HG02973 (cell line): ENCODE measurements around the gene NUP153.
A peak's percentile ranks its signal among the peaks of the same experiment; 100 is the strongest.
"Not testable (repeated sequence)": the region's sequence is repeated elsewhere in the genome, so short reads cannot be mapped to it uniquely, and the experiment has no call there.

ENCODE experiments used
- ATAC-seq: cut with Tn5 transposase; IDR thresholded peaks from one replicate; pipeline ENCODE4 v1.9.1; 2021; ENCODE audit warnings: moderate library complexity; ENCODE audit not compliant: unreplicated experiment

The NUP153 gene

DNA sequence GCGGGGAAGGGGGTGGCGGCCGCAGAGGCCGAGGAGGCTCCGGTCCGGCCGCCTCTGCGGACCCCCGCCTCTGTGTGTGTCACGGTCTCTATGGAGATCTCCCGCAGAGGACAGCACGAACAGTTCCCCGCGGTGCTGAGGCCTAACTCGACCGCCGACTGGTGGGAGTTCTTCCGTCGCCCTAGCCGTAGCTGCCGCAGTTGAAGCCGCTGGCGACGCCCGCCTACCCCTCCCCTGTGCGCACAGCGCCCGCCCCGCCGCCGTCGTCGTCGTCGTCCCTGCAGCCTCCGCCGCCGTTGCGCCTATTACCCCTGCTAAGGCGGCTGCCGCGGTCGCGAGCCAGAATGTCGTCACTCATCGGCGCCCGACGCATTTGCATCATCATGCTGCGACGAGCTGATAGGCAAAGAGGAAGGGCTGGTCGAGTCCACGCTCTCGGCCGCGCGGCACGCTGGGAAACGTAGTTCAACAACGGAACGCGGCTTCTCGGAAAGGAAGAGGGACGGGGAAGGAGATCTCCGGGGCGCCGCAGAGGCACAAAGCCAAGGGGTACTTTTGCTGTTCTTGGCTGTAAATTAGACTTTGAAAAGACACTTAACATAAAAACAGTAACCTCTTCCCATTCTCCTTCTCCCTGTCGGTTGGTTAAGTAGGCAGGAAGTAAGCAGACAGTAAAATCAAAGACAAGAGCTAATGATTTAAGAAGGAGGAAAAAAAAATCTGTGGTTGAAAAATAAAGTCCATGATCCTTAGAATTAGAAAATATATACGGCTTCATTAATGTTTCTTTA is at the start of gene NUP153:
Gene NUP153, minus strand, starts transcription at position 346 of the 791 bp plus-strand sequence. CDS start 538 bp downstream, outside the sequence.
- ATAC-seq = peak; percentile 62

DNA sequence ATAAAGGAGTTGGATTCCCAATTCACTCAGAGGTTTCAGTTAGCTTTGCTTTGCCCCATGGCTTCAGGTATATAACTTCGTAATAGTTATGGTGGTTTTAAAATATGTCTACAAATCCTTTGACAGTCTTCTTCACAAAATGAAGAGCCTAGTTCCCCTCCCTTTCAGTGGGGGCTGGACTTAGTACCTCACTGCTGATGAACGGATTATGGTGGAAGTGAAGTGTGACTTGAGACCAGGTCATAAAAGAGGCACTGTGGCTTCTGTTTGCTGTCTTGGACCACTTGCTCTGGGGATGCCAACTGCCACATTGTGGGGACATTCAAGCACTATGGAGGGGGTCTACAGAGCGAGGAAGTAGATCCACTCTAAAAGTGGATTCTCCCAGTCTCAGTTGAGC is 47.5 kb upstream of the NUP153 start:
- ATAC-seq = no peak

GRCh38 chr6:17745324-17745723 is 38.6 kb upstream of the NUP153 start:
- ATAC-seq = not testable (repeated sequence)

DNA sequence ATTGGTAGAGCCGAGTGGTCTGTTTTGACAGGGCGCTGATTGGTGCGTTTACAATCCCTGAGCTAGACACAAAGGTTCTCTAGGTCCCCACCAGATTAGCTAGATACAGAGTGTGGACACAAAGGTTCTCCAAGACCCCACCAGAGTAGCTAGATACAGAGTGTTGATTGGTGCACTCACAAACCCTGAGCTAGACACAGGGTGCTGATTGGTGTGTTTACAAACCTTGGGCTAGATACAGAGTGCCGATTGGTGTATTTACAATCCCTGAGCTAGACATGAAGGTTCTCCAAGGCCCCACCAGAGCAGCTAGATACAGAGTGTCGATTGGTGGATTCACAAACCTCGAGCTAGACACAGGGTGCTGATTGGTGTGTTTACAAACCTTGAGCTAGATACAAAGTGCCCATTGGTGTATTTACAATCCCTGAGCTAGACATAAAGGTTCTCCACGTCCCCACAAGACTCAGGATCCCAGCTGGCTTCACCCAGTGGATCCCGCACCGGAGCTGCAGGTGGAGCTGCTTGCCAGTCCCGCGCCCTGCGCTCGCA is 38.1 kb upstream of the NUP153 start:
- ATAC-seq = not testable (repeated sequence)

- ATAC-seq = no peak
Observed at GRCh38 chr6:17744019-17744756, 37.5 kb upstream of the NUP153 start.

- ATAC-seq = no peak
Observed at GRCh38 chr6:17741507-17741906, 34.8 kb upstream of the NUP153 start.

GRCh38 chr6:17740559-17741220 is 34.0 kb upstream of the NUP153 start:
- ATAC-seq = no peak

DNA sequence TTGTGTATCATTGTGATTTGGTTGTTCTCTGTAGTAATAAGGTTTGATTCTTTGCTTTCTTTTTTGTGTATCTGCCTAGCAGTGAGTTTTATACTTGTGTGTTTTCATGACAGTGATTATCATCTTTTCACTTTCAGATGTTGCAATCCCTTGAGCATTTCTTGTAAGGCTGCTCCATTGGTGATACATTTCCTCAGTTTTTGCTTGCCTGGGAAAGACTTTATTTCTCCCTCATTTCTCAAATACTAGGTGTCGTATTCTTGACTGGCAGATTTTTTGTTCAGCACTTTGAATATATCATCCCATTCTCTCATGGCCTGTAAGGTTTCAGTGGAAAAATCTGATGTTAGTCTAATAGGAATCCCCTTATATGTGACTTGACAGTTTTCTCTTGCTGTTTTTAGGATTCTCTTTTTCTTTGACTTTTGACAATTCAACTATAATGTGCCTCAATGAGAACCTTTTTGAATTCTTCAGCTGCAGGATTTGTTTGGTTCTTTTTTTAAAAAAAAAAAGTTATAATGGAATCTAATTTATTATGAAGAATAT is 31.1 kb upstream of the NUP153 start:
- ATAC-seq = no peak

DNA sequence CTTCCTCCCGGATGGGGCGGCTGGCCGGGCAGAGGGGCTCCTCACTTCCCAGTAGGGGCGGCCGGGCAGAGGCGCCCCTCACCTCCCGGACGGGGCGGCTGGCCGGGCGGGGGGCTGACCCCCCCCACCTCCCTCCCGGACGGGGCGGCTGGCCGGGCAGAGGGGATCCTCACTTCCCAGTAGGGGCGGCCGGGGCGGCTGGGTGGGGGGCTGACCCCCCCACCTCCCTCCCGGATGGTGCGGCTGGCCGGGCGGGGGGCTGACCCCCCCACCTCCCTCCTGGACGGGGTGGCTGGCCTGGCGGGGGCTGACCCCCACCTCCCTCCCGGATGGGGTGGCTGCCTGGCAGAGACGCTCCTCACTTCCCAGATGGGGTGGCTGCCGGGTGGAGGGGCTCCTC is 28.6 kb upstream of the NUP153 start:
- not testable (repeated sequence) for ATAC-seq

DNA sequence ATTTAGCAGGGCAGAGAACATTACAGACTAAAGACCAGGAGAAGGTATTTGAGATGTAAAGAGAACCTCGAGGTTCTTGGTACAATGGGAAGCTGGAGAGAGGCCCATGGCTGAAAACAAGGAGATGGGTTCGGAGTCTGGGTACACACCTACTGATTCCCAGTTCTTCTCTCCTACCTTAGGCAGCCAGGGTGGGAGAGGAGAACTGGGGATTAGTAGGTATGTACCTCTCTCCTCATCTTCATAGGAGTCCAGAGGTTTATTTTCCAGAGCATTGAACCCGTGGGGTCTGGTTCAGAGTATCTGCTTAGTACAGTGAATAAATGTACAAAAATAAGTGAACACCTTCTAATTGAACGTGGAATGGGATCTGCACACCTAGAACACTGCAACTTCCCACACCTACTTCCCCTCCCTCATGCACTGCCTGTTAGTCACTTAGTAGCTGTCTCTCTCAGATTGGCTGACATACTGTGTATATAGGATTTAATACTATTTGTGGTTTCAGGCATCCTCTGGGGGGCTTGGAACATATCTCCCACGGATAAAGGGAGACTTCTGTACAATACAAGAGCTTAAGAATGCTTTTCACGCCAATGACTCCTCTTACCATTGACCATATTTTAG is 23.5 kb upstream of the NUP153 start:
- no peak for ATAC-seq

DNA sequence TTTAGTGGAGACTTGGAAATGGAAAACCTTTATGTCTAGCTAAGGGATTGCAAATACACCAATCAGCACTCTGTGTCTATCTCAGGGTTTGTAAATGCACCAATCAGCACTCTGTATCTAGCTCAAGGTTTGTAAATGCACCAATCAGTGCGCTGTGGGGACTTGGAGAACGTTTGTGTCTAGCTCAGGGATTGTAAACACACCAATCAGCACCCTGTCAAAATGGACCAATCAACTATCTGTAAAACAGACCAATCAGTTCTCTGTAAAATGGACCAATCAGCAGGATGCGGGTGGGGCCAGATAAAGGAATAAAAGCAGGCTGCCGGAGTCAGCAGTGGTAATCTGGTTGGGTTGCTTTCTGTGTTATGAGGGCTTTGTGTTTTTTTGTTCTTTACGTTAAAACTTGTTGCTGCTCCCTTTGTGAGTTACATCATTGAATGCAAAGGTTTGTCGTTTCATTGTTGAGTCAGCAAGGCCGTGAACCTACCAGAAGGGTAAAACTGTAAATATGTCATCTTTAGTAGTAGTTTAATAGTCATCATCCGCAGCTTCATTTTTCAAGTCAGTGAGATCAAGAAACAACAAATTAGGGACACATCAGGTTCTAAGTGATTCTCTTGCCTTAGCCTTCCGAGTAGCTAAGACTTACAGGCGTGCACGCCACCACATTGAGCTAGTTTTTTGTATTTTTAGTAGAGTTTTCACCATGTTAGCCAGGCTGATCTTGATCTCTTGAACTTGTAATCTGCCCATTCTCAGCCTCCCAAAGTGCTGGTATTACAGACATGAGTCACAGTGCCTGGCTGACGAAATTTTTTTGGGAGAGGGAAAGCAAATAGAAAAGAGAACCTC is 22.7 kb upstream of the NUP153 start:
- ATAC-seq = no peak

- no peak for ATAC-seq
Observed at GRCh38 chr6:17728551-17729222, 22.0 kb upstream of the NUP153 start.

GRCh38 chr6:17725083-17725482 is 18.4 kb upstream of the NUP153 start:
- no peak for ATAC-seq

- ATAC-seq = no peak
Observed at GRCh38 chr6:17724341-17724740, 17.6 kb upstream of the NUP153 start.

DNA sequence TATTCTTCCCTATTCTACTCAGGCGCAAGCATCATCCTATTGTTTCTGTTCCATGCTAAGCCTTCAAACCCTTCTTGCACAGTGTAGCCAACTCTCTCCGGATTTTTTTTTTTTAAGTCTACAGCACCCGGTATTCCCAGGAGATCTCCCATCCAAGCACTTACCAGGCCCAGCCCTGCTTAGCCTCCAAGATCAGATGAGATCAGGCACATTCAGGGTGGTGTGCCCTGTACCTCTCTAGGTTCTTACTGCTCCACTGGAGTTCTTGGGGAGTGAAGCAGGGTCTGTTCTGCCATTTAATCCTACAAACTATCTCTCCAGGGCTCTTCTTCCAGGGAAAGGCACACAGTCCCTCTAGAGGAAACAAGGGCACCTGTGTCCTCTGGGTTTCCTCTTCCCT is 14.9 kb upstream of the NUP153 start:
- no peak for ATAC-seq

GRCh38 chr6:17719323-17720041 is 12.8 kb upstream of the NUP153 start:
- no peak for ATAC-seq

DNA sequence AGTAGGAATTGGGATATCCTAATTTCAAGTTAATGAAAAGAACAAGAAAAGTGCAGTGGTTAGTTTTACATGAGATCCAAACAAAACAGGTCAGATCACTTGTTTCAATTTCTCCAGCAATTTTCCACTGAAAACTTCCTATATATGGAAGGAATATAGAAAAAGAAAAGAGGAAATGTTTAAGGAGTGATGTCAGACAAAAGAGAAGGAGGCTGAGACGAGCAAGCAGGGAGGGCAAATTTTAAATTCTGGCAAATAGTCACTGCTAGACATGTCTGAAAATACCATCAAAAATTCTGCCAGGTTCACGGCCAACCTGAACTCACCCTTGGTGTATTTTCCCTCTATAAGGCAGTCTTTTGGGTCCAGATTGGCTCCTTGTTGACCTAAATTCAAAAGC is 9.5 kb upstream of the NUP153 start:
- no peak for ATAC-seq
